B cell (primary cell): Measurements from ENCODE around the gene MLLT10. TPM values are rescaled to one million over a fixed set of nuclear protein-coding genes. Genes with fewer than 3 reads are reported as not detected.

Source experiments
- ATAC-seq: fragments of 200-7000 bp; cut with Tn5 transposase; one replicate; pipeline ENCODE4 v1.10.0; 2021; ENCODE audit warnings: low read depth, mild to moderate bottlenecking, moderate number of reproducible peaks, moderate library complexity
- CTCF ChIA-PET: fragments of 350-600 bp; sonication (Branson Sonifier 250); formaldehyde crosslinking; loops from one replicate; lab custom pipeline; 2021; ENCODE audit warnings: antibody characterized with exemption, inconsistent platforms; lab: Charles Lee
- POLR2A ChIA-PET: fragments of 350-600 bp; sonication (Branson Sonifier 250); formaldehyde crosslinking; loops from one replicate; lab custom pipeline; 2021; ENCODE audit warnings: antibody characterized with exemption; lab: Charles Lee
- DNase-seq: peaks from one replicate; pipeline ENCODE4 v3.0.0; 2013
- H2AFZ ChIP-seq: 2 replicates; pipeline ENCODE4 v1.6.1; 2012; ENCODE audit warnings: mild to moderate bottlenecking, low read depth, low read length; ENCODE audit not compliant: insufficient read depth, poor library complexity, severe bottlenecking
- H3K27ac ChIP-seq, 2 donors: 1 replicate in 1 of 2; 2 replicates in 1 of 2; pipeline ENCODE4 v1.5.1; 2012 to 2013; ENCODE audit warnings: low read length in 2 of 2, mild to moderate bottlenecking in 2 of 2, moderate library complexity in 1 of 2
- H3K27me3 ChIP-seq, 4 experiments: fragments of 200-600 bp in 1 of 4; sonication (generic) in 1 of 4; replicated peaks in 1 of 4; 1 replicate in 2 of 4; 2 replicates in 2 of 4; pipeline versions ENCODE4 v1.6.1 to v1.7.0; 2013 to 2016; ENCODE audit warnings: low read length in 3 of 4, mild to moderate bottlenecking in 2 of 4, mixed read lengths in 1 of 4, moderate library complexity in 1 of 4; ENCODE audit not compliant: insufficient read depth in 4 of 4, control insufficient read depth in 3 of 4; ENCODE audit errors: control extremely low read depth in 1 of 4
- H3K36me3 ChIP-seq, 2 experiments: replicated peaks in 1 of 2; 1 replicate in 1 of 2; 2 replicates in 1 of 2; pipeline versions ENCODE4 v1.6.1 to v1.7.1; 2013; ENCODE audit warnings: low read length in 1 of 2; ENCODE audit not compliant: insufficient read depth in 2 of 2, control insufficient read depth in 1 of 2; ENCODE audit errors: control extremely low read depth in 1 of 2, extremely low read depth in 1 of 2
- H3K4me1 ChIP-seq, 2 donors: fragments of 200-600 bp in 1 of 2; sonication (generic) in 1 of 2; 1 replicate in 1 of 2; 2 replicates in 1 of 2; pipeline versions ENCODE4 v1.5.1 to v1.6.1; 2013 to 2017; ENCODE audit warnings: low read length in 2 of 2; ENCODE audit not compliant: control insufficient read depth in 2 of 2, insufficient read depth in 2 of 2
- H3K4me2 ChIP-seq: replicated peaks from 2 replicates; pipeline ENCODE3; 2012; ENCODE audit warnings: mild to moderate bottlenecking, low read depth, low read length; ENCODE audit not compliant: poor library complexity, severe bottlenecking
- H3K4me3 ChIP-seq, 5 experiments: fragments of 200-600 bp in 1 of 5; sonication (generic) in 1 of 5; 1 replicate in 3 of 5; 2 replicates in 2 of 5; pipeline versions ENCODE4 v1.5.1 to v1.7.0; 2011 to 2016; ENCODE audit warnings: low read length in 4 of 5, mild to moderate bottlenecking in 4 of 5, low read depth in 2 of 5, control low read depth in 1 of 5, moderate library complexity in 1 of 5; ENCODE audit not compliant: insufficient read depth in 1 of 5; ENCODE audit errors: control extremely low read depth in 1 of 5, extremely low read depth in 1 of 5
- H3K79me2 ChIP-seq: fragments of 200-600 bp; sonication (generic); one replicate; pipeline ENCODE4 v1.6.0; 2016; ENCODE audit warnings: low read length; ENCODE audit not compliant: control insufficient read depth, insufficient read depth
- H3K9ac ChIP-seq: fragments of 200-600 bp; sonication (generic); 2 replicates; pipeline ENCODE4 v1.6.1; 2017; ENCODE audit warnings: mild to moderate bottlenecking, low read length, moderate library complexity
- H3K9me3 ChIP-seq, 3 donors: one replicate each; pipeline versions ENCODE4 v1.6.1 to v1.7.1; 2013; ENCODE audit warnings: low read length in 2 of 3; ENCODE audit not compliant: control insufficient read depth in 2 of 3, insufficient read depth in 1 of 3; ENCODE audit errors: control extremely low read depth in 1 of 3
- H4K20me1 ChIP-seq: 2 replicates; pipeline ENCODE4 v1.6.0; 2012; ENCODE audit warnings: mild to moderate bottlenecking, low read length; ENCODE audit not compliant: insufficient read depth, control insufficient read depth, poor library complexity, severe bottlenecking
- H3K27ac Mint-ChIP-seq: one replicate; pipeline ENCODE4 v1.8.0; 2021; ENCODE audit warnings: mixed read lengths
- H3K27me3 Mint-ChIP-seq: one replicate; pipeline ENCODE4 v1.8.0; 2021; ENCODE audit warnings: mixed read lengths
- H3K4me1 Mint-ChIP-seq: one replicate; pipeline ENCODE4 v1.8.0; 2021; ENCODE audit warnings: mixed read lengths
- H3K4me3 Mint-ChIP-seq: one replicate; pipeline ENCODE4 v1.8.0; 2021; ENCODE audit warnings: mixed read lengths
- H3K9me3 Mint-ChIP-seq: one replicate; pipeline ENCODE4 v1.8.0; 2022; ENCODE audit warnings: mixed read lengths; ENCODE audit not compliant: insufficient read depth
- CTCF ChIP-seq: fragments of 200-600 bp; IDR thresholded peaks from one replicate; pipeline ENCODE4 v1.8.0; 2022; ENCODE audit warnings: antibody characterized with exemption, mild to moderate bottlenecking
- EZH2 ChIP-seq: IDR thresholded peaks from 2 replicates; pipeline ENCODE4 v1.6.1; 2012; ENCODE audit warnings: borderline replicate concordance, low read depth, mild to moderate bottlenecking, moderate library complexity, low read length; ENCODE audit not compliant: insufficient read depth, poor library complexity, severe bottlenecking
- WGBS: methylation state at CpG from one replicate; pipeline ENCODE4 v1.1.5; 2013; ENCODE audit warnings: missing lambda C conversion rate; ENCODE audit not compliant: insufficient coverage; 5-methylcytosine and 5-hydroxymethylcytosine counted together
- intact Hi-C: fragments of 100-400 bp; cut with micrococcal nuclease; formaldehyde crosslinking; loops from one replicate; pipeline ENCODE4 v1.10.0; 2022
- polyA plus RNA-seq: library from polyadenylated mRNA; depleted of rRNA; stranded (reverse); fragments of >200 nt; gene quantifications from 2 replicates; pipeline ENCODE4 v1.2.3, GENCODE V29; 2012
- total RNA-seq, 2 donors: library from RNA; stranded (reverse); fragments of 120-200 nt in 1 of 2; gene quantifications; 1 replicate in 1 of 2; 2 replicates in 1 of 2; pipeline versions ENCODE4 v1.2.3 to v1.2.4, GENCODE V29; 2013 to 2022

The MLLT10 gene
- total and polyA plus RNA-seq, 2 donors (not counting 1 experiment from before 2014, with no cell fraction given), result 21.7 to 70.5 TPM

GRCh38 chr10:21490711-21491105, 43.3 kb upstream of the MLLT10 start:
- no peak overlapping the region for H3K27ac Mint-ChIP-seq
- POLR2A ChIA-PET, result no interaction called here
- peaks cover 15% of the 10 kb centered on the region for H3K4me1 Mint-ChIP-seq
- Histone ChIP-seq H3K4me1 (peaks cover 20 to 21% of the 10 kb centered on the region in 2 donors), H3K27me3 (peaks cover 0 to 28% (median 21%) of the 10 kb centered on the region in 4 experiments), H3K9ac (no peak overlapping the region), H4K20me1 (no peaks in the 10 kb centered on the region), H3K79me2 (no peaks in the 10 kb centered on the region), H3K36me3 (no peaks in the 10 kb centered on the region), H3K4me2 (no peak overlapping the region), H3K9me3 (no peaks in the 10 kb centered on the region), H2AFZ (no peak overlapping the region), H3K4me3 (no peak overlapping the region), H3K27ac (no peak overlapping the region)
- H3K27me3 Mint-ChIP-seq, result peaks cover 55% of the 10 kb centered on the region
- CTCF ChIA-PET, result no interaction called here
- H3K4me3 Mint-ChIP-seq, result no peak overlapping the region
- DNase-seq (no peak), ATAC-seq (no peak)
- TF ChIP-seq CTCF (no peak), EZH2 (no peak)
- intact Hi-C loops, result loop anchor here (10.0 kb wide), 2 partner anchors 734 to 764 kb away; no protein-coding TSS in a partner anchor
- no peaks in the 10 kb centered on the region for H3K9me3 Mint-ChIP-seq
- WGBS, result 100% methylated on average over 1 of the region's 2 CpGs

- Histone ChIP-seq H2AFZ (no peak overlapping the region), H4K20me1 (no peaks in the 10 kb centered on the region), H3K27ac (no peak overlapping the region), H3K79me2 (no peaks in the 10 kb centered on the region), H3K9ac (no peak overlapping the region), H3K9me3 (peaks cover 0 to 8% (median 0%) of the 10 kb centered on the region in 3 donors), H3K36me3 (no peaks in the 10 kb centered on the region), H3K4me2 (no peak overlapping the region), H3K4me1 (peaks cover 29 to 36% of the 10 kb centered on the region in 2 donors), H3K27me3 (peaks cover 0 to 38% (median 27%) of the 10 kb centered on the region in 4 experiments), H3K4me3 (no peak overlapping the region)
- CTCF ChIA-PET, result interaction anchor here (0.7 kb wide), 1 partner anchor 32 kb away, joined by 4 read pairs; no protein-coding TSS in a partner anchor
- Mint-ChIP-seq H3K9me3 (no peaks in the 10 kb centered on the region), H3K27me3 (peaks cover 54% of the 10 kb centered on the region), H3K4me1 (peaks cover 19% of the 10 kb centered on the region), H3K4me3 (no peak overlapping the region), H3K27ac (no peak overlapping the region)
- intact Hi-C loops, result loop anchor here (10.0 kb wide), 2 partner anchors 732 to 762 kb away; no protein-coding TSS in a partner anchor
- ATAC-seq, result no peak
- WGBS, result no CpG with 5 or more reads among the region's 3 CpGs
- POLR2A ChIA-PET, result interaction anchor here (0.6 kb wide), 1 partner anchor 740 kb away, joined by 4 read pairs; no protein-coding TSS in a partner anchor
- no peak for TF ChIP-seq CTCF
- no peak for TF ChIP-seq EZH2
- no peak for DNase-seq
Observed at GRCh38 chr10:21492421-21492820, 41.6 kb upstream of the MLLT10 start.
